GM10847 (cell line): ENCODE measurements around the gene TAF11.

ENCODE experiments used
- POLR2A ChIP-seq: IDR thresholded peaks from 2 replicates; pipeline ENCODE4 v1.6.1; 2011; ENCODE audit not compliant: insufficient read length; ENCODE audit errors: extremely low read depth

Gene TAF11

DNA sequence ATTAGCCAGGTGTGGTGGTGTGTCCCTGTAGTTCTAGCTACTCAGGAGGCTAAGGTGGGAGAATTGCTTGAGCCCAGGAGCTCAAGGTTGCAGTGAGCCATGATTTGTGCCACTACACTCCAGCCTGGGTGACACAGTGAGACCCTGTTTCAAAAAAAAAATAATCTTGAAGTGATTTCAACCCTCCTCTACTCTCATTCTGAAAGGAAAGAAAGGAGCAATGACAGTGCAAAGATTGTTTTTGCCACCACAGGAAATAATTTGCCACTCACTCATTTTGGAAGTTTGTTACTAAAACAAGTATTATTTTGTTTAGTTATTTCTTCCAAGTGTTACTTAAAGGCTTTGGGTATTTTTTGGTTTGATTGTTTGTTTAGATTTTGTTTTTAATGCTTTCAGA lies 50.3 kb downstream of the TAF11 start:
- TF ChIP-seq POLR2A: no peak

DNA sequence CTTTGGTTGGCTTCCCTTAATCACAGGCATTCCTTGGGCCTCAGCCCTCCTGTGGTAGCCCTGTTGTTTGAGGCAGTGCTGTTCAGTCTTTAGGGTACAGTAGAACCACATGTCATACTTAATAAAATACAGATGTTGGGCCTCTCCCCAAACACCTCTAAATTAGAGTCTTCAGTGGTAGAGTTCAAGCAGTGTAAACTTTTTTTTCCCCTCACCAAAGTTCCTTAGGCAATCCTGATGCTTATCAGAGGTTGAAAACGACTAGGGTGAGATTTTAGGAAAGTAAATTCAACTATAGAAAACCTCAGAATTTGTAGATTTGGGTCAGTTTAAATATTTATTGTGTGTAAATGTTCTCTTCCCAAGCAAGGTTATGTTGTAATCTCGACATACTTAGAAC lies 51.4 kb downstream of the TAF11 start:
- TF ChIP-seq POLR2A: no peak

DNA sequence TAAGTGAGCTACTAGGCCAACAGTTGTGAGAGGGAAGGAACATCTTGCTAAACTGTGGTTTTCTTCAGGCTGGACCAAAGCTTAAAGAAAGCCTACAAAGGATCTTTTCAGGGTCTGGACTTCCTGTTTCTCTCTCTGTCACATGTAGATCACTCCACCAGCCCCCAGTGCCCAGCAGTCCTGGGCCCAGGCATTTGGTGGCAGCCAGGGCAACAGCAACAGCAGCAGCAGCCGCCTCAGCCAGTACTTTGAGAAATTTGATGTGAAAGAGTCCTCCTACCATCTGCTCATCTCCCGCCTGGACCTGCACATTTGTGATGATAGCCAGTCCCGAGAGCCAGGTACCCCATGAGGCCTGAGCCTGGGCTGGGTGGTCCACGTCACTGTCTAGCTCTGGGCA lies 51.8 kb downstream of the TAF11 start:
- TF ChIP-seq POLR2A: no peak

DNA sequence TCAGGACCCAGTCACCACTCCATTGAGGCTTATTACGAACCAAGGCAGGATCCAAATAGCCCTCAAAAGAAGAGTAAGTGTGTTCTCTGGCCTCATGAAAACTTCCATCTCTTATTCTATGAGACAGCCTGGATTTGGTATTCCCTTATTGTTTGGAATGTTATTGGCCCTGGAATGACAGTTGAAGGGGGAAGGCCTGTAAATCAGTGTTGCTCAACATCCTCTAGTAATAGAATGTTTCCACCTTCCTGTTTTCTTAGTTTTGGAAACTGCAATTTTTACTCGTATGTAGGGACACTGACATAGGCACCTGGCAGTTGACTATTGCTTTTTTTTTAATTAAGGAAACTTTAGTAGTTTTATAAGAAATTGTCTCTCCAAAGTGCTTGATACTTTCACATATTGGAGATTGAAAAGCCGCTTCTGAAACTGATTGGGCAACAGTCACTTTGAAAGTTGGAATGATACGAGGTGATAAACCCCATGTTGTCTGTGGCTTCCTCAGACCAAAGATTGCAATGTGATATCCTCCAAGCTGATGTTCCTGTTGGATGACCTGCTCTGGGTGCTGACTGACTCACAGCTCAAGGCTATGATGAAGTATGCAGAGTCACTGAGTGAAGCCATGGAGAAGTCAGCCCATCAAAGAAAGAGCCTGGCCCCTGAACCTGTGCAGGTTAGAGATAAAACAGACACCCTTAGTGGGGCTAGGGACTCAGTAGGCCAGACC lies 52.9 kb downstream of the TAF11 start:
- no peak for TF ChIP-seq POLR2A

DNA sequence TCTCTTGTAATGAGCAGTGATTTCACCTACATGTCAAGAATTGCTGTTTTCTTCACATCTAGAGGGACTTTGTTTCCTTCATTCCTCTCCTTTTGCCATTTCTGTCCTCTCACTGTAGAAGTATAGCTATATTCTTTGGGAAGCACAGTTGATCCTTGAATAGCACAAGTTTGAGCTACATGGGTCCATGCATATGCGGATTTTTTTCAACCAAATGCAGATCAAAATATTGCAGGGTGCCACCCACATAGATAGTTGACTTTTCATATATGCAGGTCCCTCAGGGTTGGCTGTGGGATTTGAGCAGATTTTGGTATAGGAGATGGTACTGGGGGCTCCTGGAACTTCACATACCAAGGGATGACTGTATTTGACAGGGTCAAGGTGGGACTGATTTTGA lies 54.9 kb downstream of the TAF11 start:
- no peak for TF ChIP-seq POLR2A

DNA sequence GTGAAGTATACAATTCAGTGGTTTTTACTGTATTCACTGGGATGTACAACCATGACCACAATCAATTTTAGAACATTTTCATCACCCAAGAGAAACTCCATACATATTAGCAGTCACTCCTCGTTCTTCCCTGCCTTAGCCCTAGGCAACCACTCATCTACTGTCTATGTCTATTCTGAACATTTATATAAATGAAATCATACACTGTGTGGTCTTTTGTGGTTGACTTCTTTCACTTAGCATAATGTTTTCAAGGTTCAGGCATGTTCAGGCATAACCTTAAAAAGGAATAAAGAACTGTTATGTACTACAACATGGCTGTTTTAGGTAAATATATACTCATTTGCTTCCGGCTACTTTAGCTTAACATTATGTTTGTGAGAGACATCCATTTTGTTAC lies 58.7 kb downstream of the TAF11 start:
- no peak for TF ChIP-seq POLR2A
